Left ventricle myocardium superior (tissue), 1 donor: ENCODE measurements around the gene PITPNC1. TPM values are rescaled to one million over a fixed set of nuclear protein-coding genes. Genes with fewer than 3 reads are reported as not detected.
"Not testable (repeated sequence)": the region's sequence is repeated elsewhere in the genome, so short reads cannot be mapped to it uniquely, and the experiment has no call there.

ENCODE experiments used
- ATAC-seq: fragments of 200-7000 bp; cut with Tn5 transposase; one replicate; pipeline ENCODE4 v1.9.1; 2020; ENCODE audit warnings: mild to moderate bottlenecking, moderate library complexity
- DNase-seq: peaks from one replicate; pipeline ENCODE4 v3.0.0-alpha.2; 2020
- intact Hi-C: fragments of 100-400 bp; cut with micrococcal nuclease; formaldehyde crosslinking; loops from one replicate; pipeline ENCODE4 v1.11.0; 2022
- total RNA-seq: library from RNA; stranded (reverse); fragmentation: NEBNext Ultra II Directional; extraction: Animal tissue kit (Norgen Biotek cat#: 25700); gene quantifications from one replicate; pipeline ENCODE4 v1.2.1, GENCODE V29; 2021
- donor health status: DM: no; HTN: yes; CAD: no; lungs with severe emphysema.

PITPNC1 gene
- total RNA-seq, 1 donor from 2014 or later: 11.0 TPM

DNA sequence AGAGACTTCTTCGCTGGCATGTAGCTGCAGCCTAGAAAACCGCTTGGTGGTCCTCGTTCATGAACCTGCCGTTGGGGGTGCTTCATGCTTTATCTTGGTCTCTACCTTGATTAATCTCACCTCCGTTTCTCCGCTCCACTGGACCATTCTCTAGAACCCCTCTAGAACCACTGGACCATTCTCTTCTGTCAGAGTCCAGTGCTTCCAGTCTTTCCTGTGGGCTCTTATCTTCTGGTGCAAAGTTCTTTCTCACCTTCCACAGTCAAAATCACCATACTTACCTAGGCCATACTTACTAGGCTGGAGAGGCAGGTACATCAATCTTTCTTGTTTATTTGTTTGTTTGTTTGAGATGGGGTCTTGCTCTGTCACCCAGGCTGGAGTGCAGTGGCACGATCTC is 71.4 kb downstream of the PITPNC1 start:
- ATAC-seq (no peak), DNase-seq (no peak)
- intact Hi-C loops: no loop called here

DNA sequence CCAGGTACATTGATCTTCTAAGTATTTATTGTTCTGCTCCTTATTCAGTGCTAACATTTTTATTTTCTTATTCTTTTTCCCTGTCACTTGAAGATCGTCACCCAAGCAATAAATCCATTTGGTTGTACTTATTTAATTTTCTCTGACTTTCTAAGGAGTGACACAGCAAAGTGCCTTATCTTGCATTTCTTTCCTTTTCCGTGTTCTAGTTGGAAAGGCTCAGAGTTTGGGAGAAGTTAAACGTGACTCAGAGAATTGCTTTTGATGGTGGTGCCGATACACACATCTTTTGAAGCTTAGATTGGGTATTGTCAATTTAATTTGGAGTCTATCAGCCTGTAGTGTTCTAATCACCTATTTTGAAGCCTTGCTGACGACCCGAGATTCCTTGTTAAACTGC is 72.0 kb downstream of the PITPNC1 start:
- ATAC-seq: no peak
- intact Hi-C loops: no loop called here
- DNase-seq: no peak

DNA sequence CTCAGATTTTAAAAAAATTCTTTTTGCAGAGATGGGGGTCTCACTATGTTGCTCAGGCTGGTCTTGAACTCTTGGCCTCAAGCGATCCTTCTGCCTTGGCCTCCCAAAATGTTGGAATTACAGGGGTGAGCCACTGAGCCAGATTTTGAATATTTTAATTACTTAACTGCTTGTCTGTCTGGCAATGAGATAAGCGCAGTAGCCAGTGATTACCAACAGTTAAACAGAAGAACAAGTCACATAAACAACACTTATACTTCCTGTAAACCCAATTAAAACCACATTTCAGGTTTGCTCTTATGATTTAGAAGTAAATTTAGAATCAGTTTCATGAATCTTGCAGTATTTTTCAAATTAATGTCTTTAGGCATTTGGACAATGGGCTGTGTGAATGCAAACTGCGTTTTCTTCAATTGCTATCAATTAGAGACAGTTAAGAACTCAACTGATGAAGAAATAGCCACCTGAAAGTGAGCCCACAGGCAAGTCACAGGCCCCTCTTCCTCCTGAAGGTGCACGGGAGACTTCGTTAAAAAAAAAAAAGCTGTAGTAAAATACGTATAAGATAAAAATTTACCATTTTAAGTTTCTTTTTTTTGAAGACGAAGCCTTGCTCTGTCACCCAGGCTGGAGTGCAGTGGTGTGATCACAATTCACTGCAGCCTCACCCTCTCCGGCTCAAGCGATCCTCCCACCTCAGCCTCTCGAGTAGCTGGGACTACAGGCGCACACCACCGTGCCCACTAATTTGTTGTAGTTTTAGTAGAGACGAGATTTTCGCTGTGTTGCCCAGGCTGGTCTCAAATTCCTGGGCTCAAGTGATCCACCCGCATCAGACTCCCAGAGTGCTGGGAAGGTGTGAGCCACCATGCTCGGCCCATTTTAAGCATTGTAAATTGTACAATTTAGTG is 73.0 kb downstream of the PITPNC1 start:
- no peak for ATAC-seq
- DNase-seq: no peak
- intact Hi-C loops: no loop called here

DNA sequence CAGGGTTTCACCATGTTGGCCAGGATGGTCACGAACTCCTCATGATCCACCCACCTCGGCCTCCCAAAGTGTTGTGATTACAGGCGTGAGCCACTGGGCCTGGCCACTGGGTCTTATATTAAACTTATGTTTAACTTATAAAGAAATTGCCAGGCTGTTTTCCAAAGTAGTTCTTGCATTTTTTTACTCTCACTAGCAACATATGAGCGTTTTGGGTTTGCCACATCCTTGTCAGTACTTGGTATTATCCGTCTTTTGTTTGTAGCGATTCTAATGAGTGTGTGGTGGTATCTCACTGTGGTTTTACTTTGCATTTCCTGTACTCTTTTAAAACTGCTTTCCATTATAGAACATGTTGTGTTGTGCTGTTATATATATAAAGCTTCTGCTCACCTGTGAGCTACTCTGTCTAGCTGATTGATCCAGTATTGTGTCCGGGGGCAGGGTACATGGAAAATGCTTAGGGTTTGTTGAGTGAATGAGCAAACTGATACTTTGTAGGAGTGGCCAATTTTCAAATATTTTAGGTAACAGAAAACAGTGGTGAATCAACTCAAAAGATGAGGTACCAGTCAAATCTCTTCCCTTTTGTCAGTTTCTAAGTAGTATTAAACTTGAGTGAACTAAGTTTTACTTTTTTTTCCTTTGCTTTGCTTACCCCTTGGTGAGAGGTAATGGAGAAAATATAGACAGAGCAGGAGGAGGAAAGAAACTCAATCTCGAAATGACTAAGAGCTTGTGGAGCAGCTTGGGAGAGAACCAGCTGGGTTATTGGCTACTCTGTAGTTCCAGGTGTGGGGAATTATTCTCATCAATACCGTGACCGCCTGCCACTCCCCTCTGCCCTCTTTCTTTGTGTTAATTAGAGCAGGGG is 75.8 kb downstream of the PITPNC1 start:
- intact Hi-C loops: no loop called here
- no peak for DNase-seq
- no peak for ATAC-seq

DNA sequence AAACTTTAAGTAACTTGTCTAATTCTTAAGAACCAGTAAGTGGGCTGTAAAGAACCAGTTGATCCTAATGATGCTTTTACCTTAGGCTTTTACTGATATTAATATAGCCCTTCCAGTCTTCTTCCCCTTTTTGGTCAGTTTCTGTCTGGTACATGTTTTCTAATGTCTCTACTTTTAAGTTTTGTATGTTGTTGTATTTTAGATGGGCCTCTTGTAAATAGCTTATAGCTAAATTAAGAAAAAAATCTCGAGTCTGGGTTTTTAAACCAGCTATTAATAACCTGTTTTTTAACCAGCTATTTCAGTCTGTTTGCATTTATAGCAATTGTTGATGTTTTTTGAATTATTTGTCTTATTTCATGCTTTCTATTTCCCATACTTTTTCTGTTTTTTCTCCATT is 79.0 kb downstream of the PITPNC1 start:
- intact Hi-C loops: no loop called here

DNA sequence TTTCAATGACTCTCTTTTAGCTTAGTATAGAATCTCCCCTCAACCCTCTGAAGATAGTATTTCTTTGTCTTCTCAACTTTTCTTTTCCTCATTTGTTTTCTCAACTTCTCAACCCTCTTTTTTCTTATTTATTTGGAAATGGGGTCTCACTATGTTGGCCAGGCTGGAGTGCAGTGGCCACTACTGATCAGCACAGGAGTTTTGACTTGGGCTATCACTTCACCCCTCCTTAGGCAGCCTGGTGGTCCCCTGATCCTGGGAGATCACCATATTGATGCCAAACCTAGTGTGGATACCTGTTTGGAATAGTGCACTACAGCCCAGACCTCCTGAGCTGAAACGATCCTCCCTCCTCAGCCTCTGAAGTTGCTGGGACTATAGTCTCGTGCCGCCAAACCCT is 79.8 kb downstream of the PITPNC1 start:
- no peak for DNase-seq
- intact Hi-C loops: no loop called here

More for the DNA sequence above, 79.0 kb downstream of the PITPNC1 start:
- ATAC-seq: no peak
- DNase-seq: no peak

DNA sequence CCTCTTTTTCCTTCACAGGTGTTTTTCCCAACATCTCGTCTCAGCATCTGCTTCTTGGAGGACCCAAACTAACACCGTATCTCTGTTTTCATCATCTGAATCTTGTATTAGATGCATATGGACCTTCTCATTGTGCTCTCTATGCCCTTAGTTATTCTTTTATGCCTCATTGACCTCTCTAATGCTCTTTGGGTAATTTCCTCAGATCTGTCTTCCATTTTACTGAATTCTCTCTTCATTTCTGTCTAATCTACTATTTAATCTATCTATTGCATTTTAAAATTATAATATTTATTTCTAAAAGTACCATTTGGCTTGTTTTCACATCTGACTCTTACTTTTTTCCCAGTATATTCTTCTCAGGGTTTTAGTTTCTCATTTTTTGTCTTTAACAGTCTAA is 81.1 kb downstream of the PITPNC1 start:
- ATAC-seq (no peak), DNase-seq (no peak)
- intact Hi-C loops: no loop called here

More for the DNA sequence above, 79.8 kb downstream of the PITPNC1 start:
- no peak for ATAC-seq

DNA sequence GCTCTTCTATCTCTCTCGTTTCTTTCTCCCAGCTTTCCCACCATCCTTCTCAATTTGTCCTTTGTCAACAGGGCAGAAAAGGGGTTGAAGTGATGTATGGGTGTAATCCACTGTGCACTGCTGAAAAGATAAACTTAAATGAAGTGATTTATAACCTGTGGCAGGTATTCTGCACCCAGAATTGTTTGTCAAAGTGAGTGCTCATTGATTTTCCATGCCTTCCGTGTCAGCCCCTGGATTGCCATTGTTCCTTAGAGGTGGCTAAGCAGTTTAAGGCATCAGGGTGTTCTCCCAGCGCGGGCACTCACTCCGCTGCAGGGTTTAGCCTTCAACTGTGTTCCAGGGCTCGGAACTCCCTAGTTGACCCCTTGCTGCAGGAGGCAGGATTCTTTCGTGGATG is 82.9 kb downstream of the PITPNC1 start:
- intact Hi-C loops: no loop called here
- no peak for ATAC-seq
- no peak for DNase-seq

DNA sequence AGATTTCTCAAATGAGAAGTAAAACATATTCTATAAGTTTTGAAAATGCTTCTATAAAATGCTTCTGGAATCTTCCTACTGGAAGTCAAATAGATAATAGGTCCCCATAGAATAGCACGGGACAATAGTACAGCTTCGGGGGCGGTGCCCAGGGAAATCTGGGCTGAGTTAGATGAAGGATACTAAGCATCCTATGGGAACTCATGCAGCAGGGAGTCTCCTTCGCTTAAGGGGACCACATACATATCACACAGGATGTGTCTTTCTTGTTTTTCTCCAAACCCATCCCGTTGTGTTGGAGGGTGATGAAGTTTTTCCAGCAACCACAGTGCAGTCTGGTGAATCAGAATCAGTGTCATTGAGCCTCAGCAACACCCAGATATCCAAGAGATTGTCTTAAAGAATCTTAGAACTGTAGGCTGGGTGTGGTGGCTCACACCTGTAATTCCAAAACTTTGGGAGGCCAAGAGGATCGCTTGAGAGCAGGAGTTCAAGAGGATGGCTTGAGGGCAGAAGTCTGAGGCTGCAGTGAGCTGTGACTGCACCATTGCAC is 84.2 kb downstream of the PITPNC1 start:
- intact Hi-C loops: no loop called here
- ATAC-seq (no peak), DNase-seq (no peak)

DNA sequence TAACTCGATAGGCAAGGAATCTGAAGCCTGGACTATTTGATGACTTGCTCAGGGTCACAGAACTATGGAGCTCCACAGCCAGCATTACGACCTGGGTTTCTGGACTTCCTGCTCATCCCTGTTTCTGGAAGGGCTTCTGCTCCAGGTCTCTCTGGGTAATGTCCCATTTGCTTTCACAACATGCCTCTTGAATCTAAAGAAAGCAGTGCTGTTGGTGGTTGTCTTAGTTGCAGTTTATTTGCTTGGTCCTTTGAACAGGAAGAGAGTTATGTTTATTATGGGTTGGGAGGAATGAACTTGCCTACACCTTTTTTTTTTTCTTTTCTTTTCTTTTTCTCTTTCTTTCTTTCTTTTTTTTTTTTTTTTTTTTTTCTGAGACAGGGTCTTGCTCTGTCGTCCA is 84.8 kb downstream of the PITPNC1 start:
- no peak for ATAC-seq
- intact Hi-C loops: no loop called here
- DNase-seq: no peak

DNA sequence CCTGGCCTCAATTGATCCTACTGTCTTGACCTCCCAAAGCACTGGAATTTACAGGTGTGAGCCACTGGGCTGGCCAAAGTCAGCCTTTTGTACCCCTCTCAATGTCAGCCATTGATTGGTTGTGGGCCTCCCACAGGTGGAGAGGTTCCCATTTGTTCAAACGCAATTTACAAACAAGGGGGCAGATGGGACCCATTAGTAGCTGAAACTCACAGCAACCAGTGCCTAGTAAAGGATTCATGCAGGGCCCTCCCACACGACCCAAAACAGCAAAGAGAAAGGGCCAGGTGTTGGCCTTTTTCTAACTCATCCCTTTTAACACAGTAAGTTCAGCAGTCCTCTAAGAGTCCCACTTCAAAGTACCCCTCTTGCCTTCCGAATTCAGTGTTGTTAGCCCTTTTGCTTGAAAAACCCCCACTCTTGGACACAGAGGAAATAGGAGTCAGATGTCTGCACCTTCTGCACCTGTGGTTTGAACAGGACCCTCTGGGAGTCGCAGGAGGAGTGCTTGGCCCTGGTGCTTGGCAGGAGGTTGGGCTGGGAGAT is 89.2 kb downstream of the PITPNC1 start:
- intact Hi-C loops: no loop called here
- ATAC-seq (no peak), DNase-seq (no peak)

DNA sequence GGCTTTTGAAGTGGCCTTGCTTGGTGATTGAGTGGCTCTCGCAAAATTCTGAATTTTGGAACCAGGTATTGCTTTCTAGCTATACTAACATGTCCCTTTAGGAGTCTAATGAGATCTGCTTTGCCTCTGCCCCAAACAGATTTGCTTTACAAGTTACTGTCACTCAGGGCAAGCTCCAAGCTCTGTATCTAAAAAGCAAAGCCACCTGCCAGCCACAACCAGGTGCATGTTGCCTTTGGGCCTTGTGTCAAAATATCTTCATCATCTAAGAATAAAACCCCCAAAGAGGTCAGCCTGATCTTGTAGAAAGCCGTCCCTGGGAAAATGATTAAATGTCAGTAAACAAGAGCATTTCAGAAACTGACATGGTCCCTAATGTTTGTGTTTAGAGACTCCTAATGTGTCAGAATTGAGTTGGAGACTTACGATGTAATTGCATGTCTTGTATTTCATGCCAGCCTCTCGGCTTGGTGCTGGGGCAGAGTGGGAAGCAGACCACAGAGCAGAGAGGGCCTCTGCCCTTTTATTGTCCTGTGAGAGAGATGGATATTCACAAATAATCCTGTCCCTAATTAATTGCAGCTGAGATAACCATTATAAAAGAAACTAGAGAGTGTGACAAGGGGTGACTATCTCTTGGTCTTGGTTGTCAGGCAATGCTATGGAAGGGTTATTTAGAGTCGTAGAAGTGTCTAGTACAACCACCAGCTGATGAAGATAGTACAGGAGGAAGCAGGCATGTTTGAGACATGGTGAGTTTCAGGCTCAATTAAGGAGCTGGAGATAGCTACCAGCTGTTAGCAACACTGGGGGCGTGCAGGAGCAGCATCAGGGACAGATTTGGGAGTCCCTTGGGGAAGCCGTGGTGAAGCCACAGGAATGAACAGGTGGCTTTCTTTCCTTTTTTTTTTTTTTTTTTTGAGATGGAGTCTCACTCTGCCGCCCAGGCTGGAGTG is 90.7 kb downstream of the PITPNC1 start:
- DNase-seq (no peak), ATAC-seq (no peak)
- intact Hi-C loops: no loop called here

DNA sequence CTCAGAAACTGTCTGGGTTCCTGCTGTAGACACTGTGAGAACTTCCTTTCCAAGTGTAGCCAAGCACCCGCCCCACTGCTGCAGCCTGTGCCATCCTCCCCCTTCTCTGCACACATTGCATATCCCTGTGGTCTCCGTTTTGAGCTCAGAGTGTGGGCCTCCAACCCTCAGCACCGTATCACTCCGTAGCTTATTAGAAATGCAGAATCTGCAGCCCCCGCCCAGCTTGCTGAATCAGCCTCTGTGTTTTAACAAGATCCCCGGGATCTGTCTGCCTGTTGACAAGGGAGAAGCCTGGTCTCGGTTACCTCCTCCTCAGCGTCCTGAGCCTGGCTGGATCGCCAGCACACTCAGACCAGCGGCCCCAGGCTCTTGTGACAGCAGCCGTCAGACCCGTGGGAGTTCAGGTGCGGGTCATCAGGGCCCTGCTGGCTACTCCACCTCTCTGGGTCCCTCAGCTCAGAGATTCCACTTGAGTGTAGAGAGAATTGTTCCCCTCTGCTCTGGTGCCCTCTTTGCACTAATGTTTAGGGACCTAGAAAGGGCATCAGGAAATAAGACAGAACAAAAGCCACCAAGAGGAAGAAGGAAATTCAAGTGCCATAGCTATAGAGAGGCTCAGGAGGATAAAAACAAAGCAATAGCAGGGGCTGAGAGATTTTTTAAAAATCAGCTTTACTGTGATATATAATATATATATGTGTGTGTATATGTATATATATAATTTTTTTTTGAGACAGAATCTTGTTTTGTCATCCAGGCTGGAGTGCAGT is 92.3 kb downstream of the PITPNC1 start:
- DNase-seq (no peak), ATAC-seq (peak; percentile 41)

DNA sequence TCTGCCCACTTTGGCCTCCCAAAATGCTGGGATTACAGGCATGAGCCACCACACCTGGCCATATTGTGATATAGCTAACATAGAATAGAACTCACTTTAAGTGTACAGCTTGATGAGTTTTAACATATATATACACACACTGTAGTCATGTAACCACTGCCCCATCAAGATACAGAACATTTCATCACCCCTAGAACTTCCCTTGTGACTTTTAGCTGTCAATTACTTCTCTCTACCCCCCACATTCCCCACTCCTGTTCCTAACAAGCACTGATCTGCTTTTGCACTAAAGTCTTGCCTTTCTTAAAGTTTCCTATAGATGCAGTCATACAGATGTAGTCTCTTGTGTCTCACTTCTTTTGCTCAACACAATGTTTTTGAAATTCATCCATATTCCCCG is 93.1 kb downstream of the PITPNC1 start:
- DNase-seq (no peak), ATAC-seq (no peak)
- intact Hi-C loops: no loop called here

More for the DNA sequence above, 92.3 kb downstream of the PITPNC1 start:
- intact Hi-C loops: no loop called here

DNA sequence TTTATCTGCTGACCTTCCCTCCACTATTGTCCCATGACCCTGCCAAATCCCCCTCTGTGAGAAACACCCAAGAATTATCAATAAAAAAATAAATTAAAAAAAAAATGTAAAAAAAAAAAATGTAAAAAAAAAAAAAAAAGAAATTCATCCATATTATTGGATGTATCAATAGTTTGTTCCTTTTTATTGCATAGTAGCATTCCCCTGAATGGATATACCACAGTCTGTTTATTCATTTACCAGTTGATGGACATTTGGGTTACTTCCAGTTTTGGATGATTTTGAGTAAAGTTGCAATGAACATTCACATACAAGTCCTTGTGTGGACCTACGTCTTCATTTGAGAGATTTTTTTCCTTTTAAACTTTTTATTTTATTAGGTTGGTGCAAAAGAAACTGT is 94.0 kb downstream of the PITPNC1 start:
- intact Hi-C loops: no loop called here
- DNase-seq (no peak), ATAC-seq (no peak)

DNA sequence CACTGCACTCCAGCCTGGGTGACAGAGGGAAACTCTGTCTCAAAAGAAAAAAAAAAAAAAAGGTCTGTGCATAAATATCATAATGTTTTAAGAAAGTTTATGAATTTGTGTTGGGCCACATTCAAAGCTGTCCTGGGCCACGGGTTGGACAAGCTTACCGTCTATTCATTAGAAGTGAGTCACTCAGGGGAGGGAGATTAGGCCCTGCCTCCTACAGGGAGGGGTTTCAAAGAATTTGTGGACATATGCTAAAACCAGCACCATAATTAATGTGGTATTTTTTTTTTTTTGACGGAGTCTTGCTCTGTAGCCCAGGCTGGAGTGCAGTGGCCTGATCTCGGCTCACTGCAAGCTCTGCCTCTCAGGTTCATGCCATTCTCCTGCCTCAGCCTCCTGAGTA is 95.5 kb downstream of the PITPNC1 start:
- ATAC-seq, intact Hi-C loops, DNase-seq: not testable (repeated sequence)

DNA sequence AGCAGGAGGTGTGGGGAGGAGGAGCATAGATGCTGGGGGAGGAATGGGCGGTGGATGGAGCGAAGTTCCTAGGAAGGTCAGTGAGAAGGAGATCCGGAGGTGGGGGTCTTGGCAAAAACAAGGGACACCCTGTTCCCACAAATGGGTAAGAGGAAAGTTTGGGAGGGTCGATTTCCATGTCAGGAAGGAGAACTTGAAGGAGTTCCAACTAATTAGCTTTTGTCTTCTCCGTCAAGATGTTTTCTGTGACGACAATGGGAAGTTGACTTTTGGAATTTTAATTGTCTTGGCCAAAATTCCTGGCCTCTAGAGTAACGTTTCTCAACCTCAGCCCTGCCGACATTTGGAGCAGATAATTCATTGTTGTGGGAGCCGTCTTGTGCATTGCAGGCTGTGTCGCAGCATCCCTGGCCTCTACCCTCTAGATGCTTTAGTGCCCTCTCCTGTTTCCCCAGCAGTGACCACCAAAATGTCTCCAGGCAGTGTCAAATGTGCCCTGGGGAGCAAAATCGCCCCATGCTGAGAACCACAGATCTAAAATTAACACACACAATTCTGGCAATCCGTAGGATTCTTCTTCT is 97.1 kb downstream of the PITPNC1 start:
- no peak for DNase-seq
- intact Hi-C loops: loop anchor here (2.0 kb wide), 1 partner anchor 97 kb away; the partner anchor contains the start of gene PITPNC1
- ATAC-seq: peak; percentile 80
